ENCODE measurements around the gene SPCS3.
A peak's percentile ranks its signal among the peaks of the same experiment; 100 is the strongest.

SPCS3 gene

GRCh38 chr4:176302283-176303275 is 17.2 kb upstream of the SPCS3 start:
- Histone ChIP-seq H3K9ac (ENCODE audit: low read depth in 1 of 2, low read length in 2 of 2) (no peak overlapping the region), H3K27me3 (ENCODE audit: control insufficient read depth in 1 of 2, insufficient read depth in 2 of 2, low read length in 2 of 2) (peaks cover 0 to 3% of the 10 kb centered on the region in 2 donors), H3K4me1 (ENCODE audit: control insufficient read depth in 1 of 2, insufficient read depth in 2 of 2, low read length in 2 of 2) (no peaks in the 10 kb centered on the region), H3K4me3 (ENCODE audit: low read depth in 1 of 2, low read length in 2 of 2) (no peak overlapping the region), H3K9me3 (ENCODE audit: control insufficient read depth in 1 of 2, low read length in 2 of 2) (no peaks in the 10 kb centered on the region), H3K27ac (ENCODE audit: low read depth, low read length) (no peak overlapping the region), H3K36me3 (ENCODE audit: control insufficient read depth in 1 of 2, insufficient read depth in 2 of 2, low read length in 2 of 2) (no peaks in the 10 kb centered on the region)

DNA sequence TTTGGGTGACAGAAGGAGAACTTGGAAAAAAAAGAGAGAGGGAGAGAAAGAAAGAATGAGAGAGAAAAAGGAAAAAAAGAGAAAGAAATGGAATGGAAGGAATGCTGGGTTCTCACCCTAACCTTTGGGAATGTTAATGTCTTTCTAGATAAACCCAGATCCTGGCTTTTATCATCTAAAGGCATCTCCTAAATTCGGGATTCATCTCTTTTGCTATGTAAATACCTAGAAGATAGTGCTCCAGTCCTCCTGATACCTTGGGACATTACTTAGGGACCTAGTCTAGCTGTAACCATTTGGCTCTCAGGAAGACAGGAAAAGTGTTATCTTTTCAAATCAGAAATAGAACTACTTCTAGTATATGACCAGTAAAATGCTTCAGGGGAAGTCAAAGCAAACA is 15.8 kb upstream of the SPCS3 start:
- no peak overlapping the region for H3K27ac ChIP-seq (ENCODE audit: low read depth, low read length)
- peaks cover 0 to 3% of the 10 kb centered on the region in 2 donors for H3K27me3 ChIP-seq (ENCODE audit: control insufficient read depth in 1 of 2, insufficient read depth in 2 of 2, low read length in 2 of 2)
- no peaks in the 10 kb centered on the region for H3K9me3 ChIP-seq (ENCODE audit: control insufficient read depth in 1 of 2, low read length in 2 of 2)
- H3K9ac ChIP-seq (ENCODE audit: low read depth in 1 of 2, low read length in 2 of 2), result no peak overlapping the region
- H3K4me3 ChIP-seq (ENCODE audit: low read depth in 1 of 2, low read length in 2 of 2), result no peak overlapping the region
- H3K4me1 ChIP-seq (ENCODE audit: control insufficient read depth in 1 of 2, insufficient read depth in 2 of 2, low read length in 2 of 2), result no peaks in the 10 kb centered on the region
- no peaks in the 10 kb centered on the region for H3K36me3 ChIP-seq (ENCODE audit: control insufficient read depth in 1 of 2, insufficient read depth in 2 of 2, low read length in 2 of 2)

GRCh38 chr4:176306837-176307665 is 12.7 kb upstream of the SPCS3 start:
- no peak overlapping the region for H3K27ac ChIP-seq (ENCODE audit: low read depth, low read length)
- H3K4me3 ChIP-seq (ENCODE audit: low read depth in 1 of 2, low read length in 2 of 2), result no peak overlapping the region
- H3K9ac ChIP-seq (ENCODE audit: low read depth in 1 of 2, low read length in 2 of 2), result no peak overlapping the region
- no peaks in the 10 kb centered on the region for H3K4me1 ChIP-seq (ENCODE audit: control insufficient read depth in 1 of 2, insufficient read depth in 2 of 2, low read length in 2 of 2)
- peaks cover 3% of the 10 kb centered on the region in 2 donors for H3K27me3 ChIP-seq (ENCODE audit: control insufficient read depth in 1 of 2, insufficient read depth in 2 of 2, low read length in 2 of 2)
- no peaks in the 10 kb centered on the region for H3K9me3 ChIP-seq (ENCODE audit: control insufficient read depth in 1 of 2, low read length in 2 of 2)
- H3K36me3 ChIP-seq (ENCODE audit: control insufficient read depth in 1 of 2, insufficient read depth in 2 of 2, low read length in 2 of 2), result no peaks in the 10 kb centered on the region

DNA sequence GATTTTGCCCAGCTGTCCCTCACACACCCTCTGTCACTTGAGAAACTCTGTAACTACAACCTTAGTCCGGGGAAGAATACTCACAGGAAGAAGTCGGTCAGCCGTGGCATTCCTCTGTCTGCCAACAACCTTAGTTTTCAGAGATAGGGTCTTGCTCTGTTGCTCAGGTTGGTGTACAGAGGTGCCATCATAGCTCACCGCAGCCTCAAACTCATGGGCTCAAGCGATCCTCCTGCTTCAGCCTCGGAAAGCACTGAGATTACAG is 12.2 kb upstream of the SPCS3 start:
- Histone ChIP-seq H3K36me3 (ENCODE audit: control insufficient read depth in 1 of 2, insufficient read depth in 2 of 2, low read length in 2 of 2) (no peaks in the 10 kb centered on the region), H3K9me3 (ENCODE audit: control insufficient read depth in 1 of 2, low read length in 2 of 2) (no peaks in the 10 kb centered on the region), H3K4me1 (ENCODE audit: control insufficient read depth in 1 of 2, insufficient read depth in 2 of 2, low read length in 2 of 2) (no peaks in the 10 kb centered on the region), H3K27me3 (ENCODE audit: control insufficient read depth in 1 of 2, insufficient read depth in 2 of 2, low read length in 2 of 2) (peaks cover 3% of the 10 kb centered on the region in 2 donors), H3K9ac (ENCODE audit: low read depth in 1 of 2, low read length in 2 of 2) (no peak overlapping the region), H3K4me3 (ENCODE audit: low read depth in 1 of 2, low read length in 2 of 2) (no peak overlapping the region), H3K27ac (ENCODE audit: low read depth, low read length) (no peak overlapping the region)

DNA sequence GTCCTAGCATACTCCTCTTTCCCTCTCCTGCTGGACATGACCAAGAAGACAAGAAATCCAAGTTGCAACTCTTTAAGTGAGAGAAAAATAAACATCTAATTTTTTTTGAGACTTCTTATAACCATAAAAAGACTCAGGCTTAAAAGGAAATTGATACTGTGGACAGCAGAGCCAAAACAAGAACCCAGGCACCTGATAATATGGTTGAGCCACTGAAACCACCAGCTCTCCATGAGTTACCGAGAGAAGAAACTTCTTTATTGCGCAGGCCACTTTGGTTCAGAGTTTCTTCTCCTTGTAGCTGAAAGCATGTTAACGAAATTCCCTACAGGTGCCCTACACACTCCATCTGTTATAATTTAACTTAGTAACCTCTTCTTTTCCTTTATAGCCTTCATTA is 11.3 kb upstream of the SPCS3 start:
- Histone ChIP-seq H3K27me3 (ENCODE audit: control insufficient read depth in 1 of 2, insufficient read depth in 2 of 2, low read length in 2 of 2) (peaks cover 3% of the 10 kb centered on the region in 2 donors), H3K27ac (ENCODE audit: low read depth, low read length) (no peak overlapping the region), H3K9me3 (ENCODE audit: control insufficient read depth in 1 of 2, low read length in 2 of 2) (no peaks in the 10 kb centered on the region), H3K36me3 (ENCODE audit: control insufficient read depth in 1 of 2, insufficient read depth in 2 of 2, low read length in 2 of 2) (no peaks in the 10 kb centered on the region), H3K4me3 (ENCODE audit: low read depth in 1 of 2, low read length in 2 of 2) (no peak overlapping the region), H3K9ac (ENCODE audit: low read depth in 1 of 2, low read length in 2 of 2) (no peak overlapping the region), H3K4me1 (ENCODE audit: control insufficient read depth in 1 of 2, insufficient read depth in 2 of 2, low read length in 2 of 2) (no peaks in the 10 kb centered on the region)

GRCh38 chr4:176309046-176309445 is 10.7 kb upstream of the SPCS3 start:
- Histone ChIP-seq H3K4me1 (ENCODE audit: control insufficient read depth in 1 of 2, insufficient read depth in 2 of 2, low read length in 2 of 2) (no peaks in the 10 kb centered on the region), H3K9me3 (ENCODE audit: control insufficient read depth in 1 of 2, low read length in 2 of 2) (no peaks in the 10 kb centered on the region), H3K9ac (ENCODE audit: low read depth in 1 of 2, low read length in 2 of 2) (no peak overlapping the region), H3K4me3 (ENCODE audit: low read depth in 1 of 2, low read length in 2 of 2) (no peak overlapping the region), H3K27ac (ENCODE audit: low read depth, low read length) (no peak overlapping the region), H3K36me3 (ENCODE audit: control insufficient read depth in 1 of 2, insufficient read depth in 2 of 2, low read length in 2 of 2) (no peaks in the 10 kb centered on the region), H3K27me3 (ENCODE audit: control insufficient read depth in 1 of 2, insufficient read depth in 2 of 2, low read length in 2 of 2) (peaks cover 3% of the 10 kb centered on the region in 2 donors)

DNA sequence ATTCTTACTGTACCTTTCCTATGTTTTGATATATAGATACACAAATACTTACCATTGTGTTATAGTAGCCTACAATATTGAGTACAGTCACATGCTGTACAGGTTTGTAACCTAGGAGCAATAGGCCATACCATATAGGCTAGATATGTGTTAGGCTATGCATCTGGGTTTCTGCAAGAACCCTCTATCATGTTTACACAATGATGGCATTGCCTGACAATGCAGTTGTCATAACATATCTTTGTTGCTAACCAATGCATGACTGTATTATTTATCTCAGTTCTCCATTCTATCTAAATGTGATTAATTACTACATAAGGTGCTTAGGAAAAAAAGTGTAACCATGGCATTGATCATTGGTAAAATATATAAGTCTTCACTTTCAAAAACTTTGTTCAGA is 10.0 kb upstream of the SPCS3 start:
- no peak overlapping the region for H3K4me3 ChIP-seq (ENCODE audit: low read depth in 1 of 2, low read length in 2 of 2)
- H3K9ac ChIP-seq (ENCODE audit: low read depth in 1 of 2, low read length in 2 of 2), result no peak overlapping the region
- no peak overlapping the region for H3K27ac ChIP-seq (ENCODE audit: low read depth, low read length)
- no peaks in the 10 kb centered on the region for H3K4me1 ChIP-seq (ENCODE audit: control insufficient read depth in 1 of 2, insufficient read depth in 2 of 2, low read length in 2 of 2)
- peaks cover 0 to 3% of the 10 kb centered on the region in 2 donors for H3K27me3 ChIP-seq (ENCODE audit: control insufficient read depth in 1 of 2, insufficient read depth in 2 of 2, low read length in 2 of 2)
- H3K9me3 ChIP-seq (ENCODE audit: control insufficient read depth in 1 of 2, low read length in 2 of 2), result no peaks in the 10 kb centered on the region
- H3K36me3 ChIP-seq (ENCODE audit: control insufficient read depth in 1 of 2, insufficient read depth in 2 of 2, low read length in 2 of 2), result no peaks in the 10 kb centered on the region

DNA sequence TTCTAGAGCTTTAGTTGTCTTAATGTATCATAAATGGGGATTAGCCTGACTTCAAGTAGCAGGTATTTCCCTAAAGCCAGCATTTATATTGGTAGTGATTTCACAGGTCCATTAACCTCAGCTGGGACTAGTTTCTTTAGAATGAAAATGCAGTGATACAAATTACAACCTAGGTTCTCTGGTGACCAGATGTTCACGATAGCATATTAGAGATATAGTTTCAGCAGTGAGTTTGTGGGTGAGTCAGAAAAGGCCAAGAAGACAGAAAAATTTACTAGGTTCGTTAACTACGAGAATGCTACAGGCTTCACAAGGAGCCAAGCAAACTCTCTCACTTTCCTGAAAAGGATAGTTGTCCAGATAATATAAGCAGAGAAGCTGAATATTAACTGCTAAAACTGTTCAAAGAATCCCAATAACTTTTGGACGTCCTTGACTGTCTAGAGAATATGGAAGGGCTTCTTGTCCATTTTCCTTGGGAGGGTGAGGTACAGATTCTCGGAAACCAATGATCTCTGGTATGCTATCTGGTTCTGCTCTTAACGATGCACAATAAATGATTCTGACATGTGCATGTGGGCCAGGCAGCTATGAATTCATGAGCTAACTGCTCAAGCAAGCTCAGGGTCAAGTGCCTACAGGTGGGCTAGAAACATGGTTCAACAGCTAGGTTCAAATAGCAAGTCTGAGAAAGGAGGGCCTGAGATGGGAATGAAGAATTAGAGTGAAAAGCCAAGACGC is 6.0 kb upstream of the SPCS3 start:
- H3K4me3 ChIP-seq (ENCODE audit: low read depth in 1 of 2, low read length in 2 of 2), result no peak overlapping the region
- no peak overlapping the region for H3K9ac ChIP-seq (ENCODE audit: low read depth in 1 of 2, low read length in 2 of 2)
- H3K9me3 ChIP-seq (ENCODE audit: control insufficient read depth in 1 of 2, low read length in 2 of 2), result no peaks in the 10 kb centered on the region
- no peaks in the 10 kb centered on the region for H3K36me3 ChIP-seq (ENCODE audit: control insufficient read depth in 1 of 2, insufficient read depth in 2 of 2, low read length in 2 of 2)
- peaks cover 0 to 3% of the 10 kb centered on the region in 2 donors for H3K27me3 ChIP-seq (ENCODE audit: control insufficient read depth in 1 of 2, insufficient read depth in 2 of 2, low read length in 2 of 2)
- peaks cover 1 to 2% of the 10 kb centered on the region in 2 donors for H3K4me1 ChIP-seq (ENCODE audit: control insufficient read depth in 1 of 2, insufficient read depth in 2 of 2, low read length in 2 of 2)
- H3K27ac ChIP-seq (ENCODE audit: low read depth, low read length), result no peak overlapping the region

DNA sequence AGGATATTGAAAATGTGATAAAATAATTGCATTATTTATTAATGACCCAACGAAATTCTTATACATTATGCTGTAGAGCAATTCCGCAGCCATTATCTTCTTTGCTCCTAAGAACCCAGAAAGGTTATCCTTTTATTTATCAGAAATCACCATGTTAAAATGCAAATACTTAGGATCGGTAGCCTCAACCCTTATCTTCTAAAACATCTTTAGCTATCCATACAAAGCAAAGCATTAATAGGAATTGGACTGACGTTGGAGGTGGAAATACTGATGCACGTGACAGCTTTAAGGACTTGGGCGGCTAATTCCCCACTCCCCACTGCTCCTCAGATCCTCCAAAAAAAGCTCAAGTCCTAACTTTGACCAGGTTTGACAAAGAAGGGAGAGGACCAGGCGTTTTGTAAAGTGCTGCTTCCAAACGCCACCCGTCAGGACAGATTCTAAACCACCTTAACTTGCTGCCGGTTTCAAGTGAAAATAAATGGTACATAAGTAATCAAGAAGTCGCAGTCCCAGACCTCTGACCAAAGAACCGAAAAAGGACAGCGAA is 539 bp upstream of the SPCS3 start:
- Histone ChIP-seq H3K36me3 (ENCODE audit: control insufficient read depth in 1 of 2, insufficient read depth in 2 of 2, low read length in 2 of 2) (no peaks in the 10 kb centered on the region), H3K9ac (ENCODE audit: low read depth in 1 of 2, low read length in 2 of 2) (peak overlapping the region; percentile 16 to 96), H3K9me3 (ENCODE audit: control insufficient read depth in 1 of 2, low read length in 2 of 2) (no peaks in the 10 kb centered on the region), H3K27me3 (ENCODE audit: control insufficient read depth in 1 of 2, insufficient read depth in 2 of 2, low read length in 2 of 2) (no peaks in the 10 kb centered on the region), H3K4me1 (ENCODE audit: control insufficient read depth in 1 of 2, insufficient read depth in 2 of 2, low read length in 2 of 2) (peaks cover 21 to 32% of the 10 kb centered on the region in 2 donors), H3K4me3 (ENCODE audit: low read depth in 1 of 2, low read length in 2 of 2) (peak overlapping the region; percentile 64 to 94), H3K27ac (ENCODE audit: low read depth, low read length) (peak overlapping the region; percentile 81)

All from duodenal mucosa (tissue), 2 donors.